Measurements from ENCODE around the gene WNT3A.

DNA sequence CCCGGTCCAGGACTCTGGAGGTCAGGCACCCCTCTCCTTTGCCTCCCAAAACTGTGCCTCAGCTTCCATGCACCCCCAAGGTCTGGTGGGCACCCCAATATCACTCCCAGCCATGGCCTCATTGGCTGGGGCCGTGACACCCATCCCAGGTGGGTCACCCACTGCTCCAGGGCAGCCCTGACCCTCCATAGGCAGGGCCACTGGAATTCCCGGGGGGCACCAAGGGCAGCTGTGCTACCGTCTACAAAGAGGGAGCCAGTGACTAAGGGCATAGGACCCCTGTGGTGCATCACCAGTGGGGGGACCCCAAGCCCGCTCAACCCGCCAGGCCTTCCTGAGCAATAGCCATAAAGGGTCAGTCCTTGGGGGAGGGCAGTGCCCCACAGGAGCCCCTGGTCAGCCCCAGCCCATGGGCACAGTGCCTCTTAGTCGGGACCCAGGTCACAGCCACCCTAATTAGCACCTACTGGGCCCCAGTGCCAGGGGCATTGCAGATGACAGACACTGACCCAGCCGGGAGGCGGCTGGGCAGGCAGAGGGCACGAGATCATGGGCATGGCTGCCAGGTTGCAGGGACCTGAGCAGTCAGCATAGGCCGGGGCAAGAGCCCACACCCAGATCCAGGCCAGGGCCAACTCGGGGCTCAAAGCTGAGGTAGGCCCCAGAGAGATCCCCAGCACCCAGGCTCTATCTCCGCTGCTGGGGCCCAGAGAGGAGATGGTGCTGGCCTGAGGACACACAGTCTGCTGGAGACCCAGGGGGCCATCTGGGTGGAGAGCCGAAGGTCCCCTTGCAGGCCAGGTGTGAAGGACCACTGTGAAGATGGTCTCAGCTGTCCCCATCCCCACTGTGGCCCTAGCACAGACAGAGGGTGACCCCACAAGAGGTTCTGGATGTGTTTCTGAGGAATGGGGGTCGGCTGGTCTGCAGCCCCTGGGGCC is 56.7 kb downstream of the WNT3A start:
- TF ChIP-seq CTCF (IDR thresholded peaks at IDR 0.05) (no peak), POLR2A (IDR thresholded peaks at IDR 0.05) (no peak)

Measured in right lobe of liver (tissue), 4 donors.